PFSK-1 (cell line): ENCODE results near the gene IQSEC3.

ENCODE experiments used
- POLR2AphosphoS5 ChIP-seq: IDR thresholded peaks from 2 replicates; pipeline ENCODE4 v1.6.1; 2012; ENCODE audit warnings: low read depth, mild to moderate bottlenecking, control low read depth, low read length, moderate library complexity
- SIN3A ChIP-seq: IDR thresholded peaks from 2 replicates; pipeline ENCODE4 v1.6.1; 2012; ENCODE audit warnings: mild to moderate bottlenecking, low read length, moderate library complexity, borderline replicate concordance; ENCODE audit not compliant: insufficient read depth
- TF ChIP-seq, protein P1 (sequence below), 2 experiments: IDR thresholded peaks; 2 replicates each; pipeline versions ENCODE4 v1.6.1 to v1.8.0; 2011 to 2012; ENCODE audit warnings: low read depth in 2 of 2, low read length in 2 of 2, control low read depth in 1 of 2, inconsistent platforms in 1 of 2, mild to moderate bottlenecking in 1 of 2, moderate library complexity in 1 of 2; ENCODE audit not compliant: insufficient read depth in 1 of 2

DNA sequence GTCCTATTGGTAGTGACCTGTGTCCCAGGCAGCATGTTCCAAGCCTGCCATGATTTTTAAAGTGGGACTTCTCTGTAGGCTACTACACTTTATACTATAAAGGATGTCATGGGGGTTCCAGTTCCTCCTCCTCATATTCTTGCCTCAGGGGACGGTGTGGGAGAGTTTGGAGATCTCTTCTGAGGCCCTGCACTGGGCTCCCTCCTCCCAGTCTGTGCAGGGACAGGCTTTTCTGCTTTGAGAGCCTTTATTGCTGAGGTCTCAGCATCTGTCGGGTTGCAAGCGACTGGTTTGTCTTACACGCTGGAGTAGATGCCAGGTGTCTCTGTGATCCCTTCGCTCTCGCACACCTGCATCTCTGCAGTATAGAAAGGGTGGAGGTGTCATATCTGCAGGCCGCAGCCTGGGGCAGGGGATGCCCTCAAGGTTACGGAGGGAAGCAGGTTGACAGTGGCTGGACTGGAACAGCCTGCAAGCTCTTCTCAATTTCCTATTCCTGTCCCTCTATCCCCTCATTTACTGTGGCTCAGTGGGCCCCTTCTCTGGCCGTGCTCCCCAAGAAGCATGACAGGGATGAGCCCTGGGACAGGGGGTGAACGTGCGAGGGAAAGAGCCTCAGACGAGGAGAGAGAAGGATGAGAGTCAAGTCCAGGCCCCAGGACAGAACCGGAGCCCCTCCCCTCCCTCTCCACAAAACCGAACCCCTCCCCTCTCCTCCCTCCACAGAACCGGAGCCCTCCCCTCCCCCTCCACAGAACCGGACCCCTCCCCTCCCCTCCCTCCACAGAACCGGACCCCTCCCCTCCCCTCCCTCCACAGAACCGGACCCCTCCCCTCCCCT lies 96.1 kb downstream of the IQSEC3 start:
- TF ChIP-seq POLR2AphosphoS5 (no peak), SIN3A (no peak)
- TF ChIP-seq, protein P1, sequence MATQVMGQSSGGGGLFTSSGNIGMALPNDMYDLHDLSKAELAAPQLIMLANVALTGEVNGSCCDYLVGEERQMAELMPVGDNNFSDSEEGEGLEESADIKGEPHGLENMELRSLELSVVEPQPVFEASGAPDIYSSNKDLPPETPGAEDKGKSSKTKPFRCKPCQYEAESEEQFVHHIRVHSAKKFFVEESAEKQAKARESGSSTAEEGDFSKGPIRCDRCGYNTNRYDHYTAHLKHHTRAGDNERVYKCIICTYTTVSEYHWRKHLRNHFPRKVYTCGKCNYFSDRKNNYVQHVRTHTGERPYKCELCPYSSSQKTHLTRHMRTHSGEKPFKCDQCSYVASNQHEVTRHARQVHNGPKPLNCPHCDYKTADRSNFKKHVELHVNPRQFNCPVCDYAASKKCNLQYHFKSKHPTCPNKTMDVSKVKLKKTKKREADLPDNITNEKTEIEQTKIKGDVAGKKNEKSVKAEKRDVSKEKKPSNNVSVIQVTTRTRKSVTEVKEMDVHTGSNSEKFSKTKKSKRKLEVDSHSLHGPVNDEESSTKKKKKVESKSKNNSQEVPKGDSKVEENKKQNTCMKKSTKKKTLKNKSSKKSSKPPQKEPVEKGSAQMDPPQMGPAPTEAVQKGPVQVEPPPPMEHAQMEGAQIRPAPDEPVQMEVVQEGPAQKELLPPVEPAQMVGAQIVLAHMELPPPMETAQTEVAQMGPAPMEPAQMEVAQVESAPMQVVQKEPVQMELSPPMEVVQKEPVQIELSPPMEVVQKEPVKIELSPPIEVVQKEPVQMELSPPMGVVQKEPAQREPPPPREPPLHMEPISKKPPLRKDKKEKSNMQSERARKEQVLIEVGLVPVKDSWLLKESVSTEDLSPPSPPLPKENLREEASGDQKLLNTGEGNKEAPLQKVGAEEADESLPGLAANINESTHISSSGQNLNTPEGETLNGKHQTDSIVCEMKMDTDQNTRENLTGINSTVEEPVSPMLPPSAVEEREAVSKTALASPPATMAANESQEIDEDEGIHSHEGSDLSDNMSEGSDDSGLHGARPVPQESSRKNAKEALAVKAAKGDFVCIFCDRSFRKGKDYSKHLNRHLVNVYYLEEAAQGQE (IDR thresholded peaks at IDR 0.05; ENCODE audit: insufficient read depth in 1 of 2, low read depth in 2 of 2, low read length in 2 of 2), result no peak
